A204.1 (cell line): ENCODE data around the gene SERPINB3.
"Not testable (repeated sequence)": the region's sequence is repeated elsewhere in the genome, so short reads cannot be mapped to it uniquely, and the experiment has no call there.

Experiments used
- FAIRE-seq: peaks from 2 replicates; lab custom pipeline; 2012; peaks lifted over from hg19 to GRCh38; lab: Jason Lieb, UNC

Gene SERPINB3

GRCh38 chr18:63646936-63647335 is 14.8 kb downstream of the SERPINB3 start:
- no peak for FAIRE-seq

GRCh38 chr18:63644694-63645093 is 17.0 kb downstream of the SERPINB3 start:
- peak; percentile 40 for FAIRE-seq

- not testable (repeated sequence) for FAIRE-seq
These were observed 17.6 kb downstream of the SERPINB3 start, which contains the start of gene SERPINB4 for GRCh38 chr18:63644142-63644541. TSS of gene SERPINB4 (minus strand) at chr18:63644256. CDS start at chr18:63643577, 679 bp downstream.

GRCh38 chr18:63642668-63643356 is 18.9 kb downstream of the SERPINB3 start:
- FAIRE-seq, result not testable (repeated sequence)

- FAIRE-seq, result not testable (repeated sequence)
These were observed 20.5 kb downstream of the SERPINB3 start for GRCh38 chr18:63641157-63641680.

- no peak for FAIRE-seq
These were observed 24.0 kb downstream of the SERPINB3 start for GRCh38 chr18:63637703-63638102.

GRCh38 chr18:63627819-63628218 is 33.9 kb downstream of the SERPINB3 start:
- no peak for FAIRE-seq

- FAIRE-seq, result no peak
These were observed 35.3 kb downstream of the SERPINB3 start for GRCh38 chr18:63626431-63626830.

GRCh38 chr18:63624863-63625262 is 36.8 kb downstream of the SERPINB3 start:
- no peak for FAIRE-seq

- no peak for FAIRE-seq
These were observed 42.0 kb downstream of the SERPINB3 start for GRCh38 chr18:63619661-63620060.

GRCh38 chr18:63617915-63618234 is 43.8 kb downstream of the SERPINB3 start:
- no peak for FAIRE-seq

GRCh38 chr18:63617049-63617914 is 44.4 kb downstream of the SERPINB3 start:
- FAIRE-seq, result no peak

GRCh38 chr18:63613420-63613819 is 48.3 kb downstream of the SERPINB3 start:
- FAIRE-seq, result no peak

- FAIRE-seq, result no peak
These were observed 55.2 kb downstream of the SERPINB3 start for GRCh38 chr18:63606526-63606925.
